Stomach (tissue), 9 donors: ENCODE data around the gene TMEM131. TPM values are rescaled to one million over a fixed set of nuclear protein-coding genes. Genes with fewer than 3 reads are reported as not detected.

Source experiments
- DNase-seq, 2 donors: peaks; one replicate each; pipeline versions ENCODE4 v3.0.0 to v3.0.0-alpha.2; 2013 to 2019
- H3K27ac ChIP-seq, 5 donors: fragments of 200-600 bp in 4 of 5; sonication (generic) in 4 of 5; one replicate each; pipeline ENCODE4 v1.5.1; 2013 to 2019; ENCODE audit warnings: mild to moderate bottlenecking in 1 of 5, moderate library complexity in 1 of 5
- H3K27me3 ChIP-seq, 3 donors: fragments of 200-600 bp; sonication (generic); one replicate each; pipeline ENCODE4 v1.5.1; 2017 to 2019; ENCODE audit warnings: mixed run types in 1 of 3
- H3K36me3 ChIP-seq, 4 donors: fragments of 200-600 bp; sonication (generic); 1 replicate in 3 of 4; 2 replicates in 1 of 4; pipeline ENCODE4 v1.5.1; 2016 to 2019
- H3K4me1 ChIP-seq, 4 donors: fragments of 200-600 bp; sonication (generic); one replicate each; pipeline ENCODE4 v1.5.1; 2016 to 2019
- H3K4me3 ChIP-seq, 4 donors: fragments of 200-600 bp; sonication (generic) in 3 of 4; one replicate each; pipeline ENCODE4 v1.5.1; 2016 to 2019; ENCODE audit warnings: mild to moderate bottlenecking in 1 of 4
- H3K9me3 ChIP-seq, 4 donors: fragments of 200-600 bp; sonication (generic); one replicate each; pipeline ENCODE4 v1.5.1; 2016 to 2019
- EP300 ChIP-seq: sonication (generic); formaldehyde crosslinking; IDR thresholded peaks from one replicate; pipeline ENCODE4 v1.6.1; 2017; ENCODE audit warnings: antibody characterized with exemption
- POLR2A ChIP-seq, 4 donors: fragments of 450-650 bp; IDR thresholded peaks; one replicate each; pipeline ENCODE4 v1.6.1; 2016; ENCODE audit warnings: antibody characterized with exemption in 4 of 4, control low read depth in 2 of 4, mild to moderate bottlenecking in 1 of 4, moderate library complexity in 1 of 4
- POLR2AphosphoS5 ChIP-seq, 3 donors: sonication (generic); formaldehyde crosslinking; IDR thresholded peaks; one replicate each; pipeline ENCODE4 v1.6.1; 2016; ENCODE audit warnings: antibody characterized with exemption in 3 of 3
- WGBS, 5 donors: extraction: QIAGEN DNeasy Blood & Tissue Kit in 3 of 5; methylation state at CpG; one replicate each; pipeline versions ENCODE4 v1.1.5 to v1.1.7; 2013 to 2018; 5-methylcytosine and 5-hydroxymethylcytosine counted together
- intact Hi-C: fragments of 100-400 bp; cut with DNase I; formaldehyde crosslinking; loops from one replicate; pipeline ENCODE4 v1.15.1; 2023; ENCODE audit warnings: low total_unique reads
- polyA plus RNA-seq, 3 donors: library from polyadenylated mRNA; stranded (reverse); fragments of 200-250 nt; gene quantifications; one replicate each; pipeline ENCODE4 v1.2.3, GENCODE V29; 2013
- total RNA-seq, 5 donors: library from RNA; depleted of rRNA; stranded (reverse); fragments of >200 nt; gene quantifications; one replicate each; pipeline versions ENCODE4 v1.1.0 to v1.2.3, GENCODE V29; 2014 to 2016
- TF ChIP-seq, protein P1 (sequence below), 7 experiments: fragments of 450-650 bp in 4 of 7; fragments of 200-600 bp in 3 of 7; sonication (generic) in 3 of 7; IDR thresholded peaks; one replicate each; pipeline ENCODE4 v1.5.1; 2016 to 2019; ENCODE audit warnings: antibody characterized with exemption in 7 of 7, control low read depth in 2 of 7, mild to moderate bottlenecking in 1 of 7
- donor health status: healthy with polysubstance abuse.
- donor health status: Bipolar disorder and iron deficiency.
- donor health status: healthy.

The TMEM131 gene
- total and polyA plus RNA-seq, 8 donors: 4.4 to 119 (median 43.1) TPM

DNA sequence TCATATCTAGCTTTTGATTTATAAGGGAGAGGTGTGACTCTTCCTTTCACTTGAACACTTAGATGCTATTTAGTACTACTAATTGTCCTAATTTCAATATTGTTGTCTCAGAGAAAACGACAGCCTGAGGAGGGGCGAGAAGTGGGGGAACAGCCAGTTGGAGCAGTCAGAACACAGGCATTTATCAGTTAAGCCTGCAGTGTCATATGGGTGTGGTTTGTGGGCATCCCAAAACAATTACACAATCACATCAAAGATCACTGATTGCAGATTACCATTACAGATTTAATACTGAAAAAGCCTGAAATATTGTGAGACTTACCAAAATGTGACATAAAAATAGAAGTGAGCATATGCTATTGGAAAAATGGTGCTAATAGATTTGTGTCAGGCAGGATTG, 15.8 kb downstream of the TMEM131 start:
- Histone ChIP-seq H3K27me3 (no peaks in the 10 kb centered on the region), H3K4me3 (no peak overlapping the region), H3K27ac (no peak overlapping the region), H3K9me3 (peaks cover 3 to 16% (median 9%) of the 10 kb centered on the region in 4 donors), H3K36me3 (peaks cover 0 to 3% (median 1%) of the 10 kb centered on the region in 4 donors), H3K4me1 (peaks cover 0 to 34% (median 7%) of the 10 kb centered on the region in 4 donors)
- WGBS, 5 donors: 84 to 93% (median 88%) methylated on average over 2 of the region's 2 CpGs
- DNase-seq: no peak
- TF ChIP-seq, protein P1, sequence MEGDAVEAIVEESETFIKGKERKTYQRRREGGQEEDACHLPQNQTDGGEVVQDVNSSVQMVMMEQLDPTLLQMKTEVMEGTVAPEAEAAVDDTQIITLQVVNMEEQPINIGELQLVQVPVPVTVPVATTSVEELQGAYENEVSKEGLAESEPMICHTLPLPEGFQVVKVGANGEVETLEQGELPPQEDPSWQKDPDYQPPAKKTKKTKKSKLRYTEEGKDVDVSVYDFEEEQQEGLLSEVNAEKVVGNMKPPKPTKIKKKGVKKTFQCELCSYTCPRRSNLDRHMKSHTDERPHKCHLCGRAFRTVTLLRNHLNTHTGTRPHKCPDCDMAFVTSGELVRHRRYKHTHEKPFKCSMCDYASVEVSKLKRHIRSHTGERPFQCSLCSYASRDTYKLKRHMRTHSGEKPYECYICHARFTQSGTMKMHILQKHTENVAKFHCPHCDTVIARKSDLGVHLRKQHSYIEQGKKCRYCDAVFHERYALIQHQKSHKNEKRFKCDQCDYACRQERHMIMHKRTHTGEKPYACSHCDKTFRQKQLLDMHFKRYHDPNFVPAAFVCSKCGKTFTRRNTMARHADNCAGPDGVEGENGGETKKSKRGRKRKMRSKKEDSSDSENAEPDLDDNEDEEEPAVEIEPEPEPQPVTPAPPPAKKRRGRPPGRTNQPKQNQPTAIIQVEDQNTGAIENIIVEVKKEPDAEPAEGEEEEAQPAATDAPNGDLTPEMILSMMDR (IDR thresholded peaks at IDR 0.05): no peak
- TF ChIP-seq POLR2AphosphoS5 (IDR thresholded peaks at IDR 0.05): no peak
- TF ChIP-seq EP300: no peak
- no peak for TF ChIP-seq POLR2A (IDR thresholded peaks at IDR 0.05)
- intact Hi-C loops: no loop called here

DNA sequence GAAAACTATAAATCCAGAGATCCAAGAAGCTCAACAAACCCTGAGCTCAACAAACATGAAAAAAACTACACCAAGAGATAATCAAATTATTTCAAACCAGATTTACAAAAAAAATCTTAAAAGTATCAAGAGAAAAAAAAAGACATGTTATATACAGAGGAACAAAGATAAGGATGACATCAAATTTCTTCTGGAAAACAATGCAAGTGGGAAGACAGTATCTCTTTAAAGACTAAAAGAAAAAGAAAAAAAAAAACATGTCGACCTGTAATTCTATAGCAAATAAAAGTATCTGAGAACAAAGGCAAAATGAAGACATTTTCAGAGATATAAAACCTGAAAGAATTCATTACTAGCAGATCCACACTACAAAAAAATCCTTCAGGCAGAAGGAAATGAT, 21.3 kb downstream of the TMEM131 start:
- peaks cover 3 to 27% (median 12%) of the 10 kb centered on the region in 4 donors for H3K9me3 ChIP-seq
- no peak for DNase-seq
- H3K27me3 ChIP-seq: no peaks in the 10 kb centered on the region
- H3K4me3 ChIP-seq: no peak overlapping the region
- no peak overlapping the region for H3K27ac ChIP-seq
- TF ChIP-seq POLR2A (IDR thresholded peaks at IDR 0.05) (no peak), POLR2AphosphoS5 (IDR thresholded peaks at IDR 0.05) (no peak)
- WGBS, 5 donors: 93 to 98% (median 94%) methylated on average over 1 of the region's 1 CpG
- H3K36me3 ChIP-seq: peaks cover 0 to 2% (median 0%) of the 10 kb centered on the region in 4 donors
- H3K4me1 ChIP-seq: peaks cover 15 to 29% (median 21%) of the 10 kb centered on the region in 4 donors
- intact Hi-C loops: no loop called here

DNA sequence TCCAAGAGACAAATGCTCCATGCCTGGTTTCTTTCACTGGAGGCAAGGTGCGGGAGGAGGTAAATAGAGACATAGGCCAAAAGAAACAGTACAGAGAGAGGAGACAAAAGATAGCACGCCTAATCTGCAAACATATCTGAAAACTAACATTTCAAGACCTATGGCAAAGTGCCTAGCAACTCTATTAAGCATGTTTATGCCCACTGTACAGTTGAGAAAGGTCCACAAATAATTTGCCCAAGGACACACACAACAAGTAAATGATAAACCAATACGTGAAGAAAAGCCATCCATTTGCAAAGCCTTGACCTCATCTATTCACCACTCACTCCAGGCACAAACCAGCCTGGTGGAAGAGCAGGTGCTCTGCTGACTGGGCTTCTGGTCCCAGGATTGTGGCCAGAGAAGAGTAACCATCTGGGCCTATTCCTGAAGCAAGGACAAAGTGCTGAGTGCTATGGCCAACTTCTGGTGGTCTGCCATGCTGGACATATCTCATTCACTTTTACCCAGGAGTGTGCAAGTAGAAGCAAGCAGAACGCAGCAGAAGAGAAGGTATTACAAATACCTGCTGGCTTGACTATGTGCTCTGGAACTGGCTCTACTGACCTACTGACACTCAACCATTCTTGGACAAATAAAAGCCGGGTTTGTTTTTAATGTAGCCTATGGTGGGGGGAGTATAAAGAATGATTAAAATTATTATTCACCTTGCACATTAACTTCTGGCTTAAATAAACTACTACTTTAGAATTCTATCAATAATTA, 25.3 kb downstream of the TMEM131 start:
- no peak for DNase-seq
- Histone ChIP-seq H3K36me3 (no peaks in the 10 kb centered on the region), H3K4me3 (no peak overlapping the region), H3K27me3 (no peaks in the 10 kb centered on the region), H3K27ac (peak overlapping the region in 1 of 5 donors; percentile 11), H3K9me3 (peaks cover 0 to 16% (median 4%) of the 10 kb centered on the region in 4 donors), H3K4me1 (peaks cover 15 to 65% (median 40%) of the 10 kb centered on the region in 4 donors)
- TF ChIP-seq, protein P1 (IDR thresholded peaks at IDR 0.05): no peak
- no peak for TF ChIP-seq EP300
- TF ChIP-seq POLR2A (IDR thresholded peaks at IDR 0.05): no peak
- TF ChIP-seq POLR2AphosphoS5 (IDR thresholded peaks at IDR 0.05): peak in 1 of 3 donors; percentile 17
- WGBS, 5 donors: 27 to 56% (median 48%) methylated on average over 5 of the region's 5 CpGs
- intact Hi-C loops: no loop called here

DNA sequence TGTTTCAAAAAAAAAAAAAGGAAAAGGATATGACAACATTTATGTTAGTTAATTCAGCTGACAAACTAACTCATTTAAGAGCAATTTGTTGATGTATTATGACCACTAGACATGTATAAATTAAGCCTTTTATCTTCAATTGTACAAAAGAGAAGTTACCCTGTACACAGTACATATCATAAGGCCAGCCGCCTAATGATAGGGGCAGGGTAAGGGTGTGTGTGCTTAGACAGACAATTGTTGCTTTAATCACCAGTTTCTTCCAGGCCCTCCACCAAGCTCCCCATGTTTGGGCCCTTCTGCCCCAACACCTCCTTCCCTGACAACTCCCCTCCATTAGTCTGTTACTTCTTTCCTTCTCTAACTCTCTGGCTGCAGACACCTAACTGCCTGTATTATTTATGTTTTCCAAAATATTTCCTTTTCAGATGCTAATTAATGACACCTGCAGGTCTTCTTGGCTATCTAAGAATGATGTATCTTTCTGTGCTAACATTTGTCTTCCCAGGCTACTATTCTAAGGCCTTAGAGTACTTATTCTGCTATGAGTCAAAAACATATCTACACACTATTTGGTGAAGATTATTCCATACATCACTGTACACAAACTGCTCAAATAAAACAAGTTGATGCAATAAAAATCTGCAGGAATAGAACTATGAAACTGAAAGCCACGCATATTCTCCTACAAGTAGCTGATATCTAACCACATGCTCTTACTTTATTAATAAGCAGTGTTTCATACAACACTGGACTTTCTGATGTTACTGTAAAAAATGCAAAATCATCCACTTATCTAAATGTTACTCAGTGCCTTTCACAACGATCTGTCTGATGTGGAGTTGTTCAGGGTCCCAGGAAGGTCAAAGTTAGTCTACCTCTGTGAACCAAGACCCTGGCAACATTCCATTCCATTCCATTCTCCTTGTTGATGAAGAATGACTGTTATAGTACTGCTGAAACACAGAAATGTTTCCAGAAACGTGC, 26.4 kb downstream of the TMEM131 start:
- Histone ChIP-seq H3K4me1 (peaks cover 15 to 76% (median 45%) of the 10 kb centered on the region in 4 donors), H3K9me3 (peaks cover 0 to 7% (median 2%) of the 10 kb centered on the region in 4 donors), H3K27me3 (no peaks in the 10 kb centered on the region), H3K36me3 (no peaks in the 10 kb centered on the region), H3K4me3 (no peak overlapping the region), H3K27ac (no peak overlapping the region)
- DNase-seq: no peak
- TF ChIP-seq POLR2AphosphoS5 (IDR thresholded peaks at IDR 0.05) (no peak), POLR2A (IDR thresholded peaks at IDR 0.05) (no peak), EP300 (no peak)
- TF ChIP-seq, protein P1 (IDR thresholded peaks at IDR 0.05): no peak
- intact Hi-C loops: no loop called here
- WGBS, 5 donors: 37 to 51% (median 49%) methylated on average over 4 of the region's 4 CpGs
